ENCODE data around the gene TNKS1BP1. TPM values are rescaled to one million over a fixed set of nuclear protein-coding genes. Genes with fewer than 3 reads are reported as not detected.

The TNKS1BP1 gene
- polyA plus RNA-seq, 1 of the 3 experiments (the other 2 are of a cell fraction) = 43.3 TPM

- Histone ChIP-seq H3K36me3 (replicated peaks in 1 of 2; ENCODE audit: control insufficient read depth in 1 of 2, insufficient read depth in 2 of 2, low read length in 1 of 2) (peaks cover 29 to 78% of the 10 kb centered on the region in 2 experiments), H3K4me1 (ENCODE audit: control insufficient read depth in 1 of 2, insufficient read depth in 2 of 2, low read depth in 1 of 2, low read length in 1 of 2) (peaks cover 2 to 12% of the 10 kb centered on the region in 2 experiments; a peak in 1 of 4 replicates), H3K9me3 (no peaks in the 10 kb centered on the region), H3F3A (replicated peaks; ENCODE audit: insufficient read depth) (peaks cover 8% of the 10 kb centered on the region), H3K9me2 (no peaks in the 10 kb centered on the region), H3K9ac (no peak overlapping the region), H3K27me3 (ENCODE audit: insufficient read depth) (no peaks in the 10 kb centered on the region), H3K27ac (ENCODE audit: low read depth in 2 of 2, low read length in 1 of 2) (no peak overlapping the region), H3K79me2 (ENCODE audit: insufficient read depth) (peaks cover 31% of the 10 kb centered on the region), H3K4me3 (ENCODE audit: low read depth in 2 of 2, low read length in 1 of 2) (no peak overlapping the region), H3K4me2 (no peak overlapping the region), H2AFZ (ENCODE audit: low read depth) (no peak overlapping the region), H4K20me1 (ENCODE audit: insufficient read depth) (peaks cover 23% of the 10 kb centered on the region)
- ChIA-PET CTCF (interaction anchor here (0.9 kb wide), 1 partner anchor 34 kb away, joined by 3 read pairs; no protein-coding TSS in a partner anchor), POLR2A (interaction anchor here (0.7 kb wide), 1 partner anchor 9 kb away, joined by 3 read pairs; no protein-coding TSS in a partner anchor)
- WGBS (ENCODE audit: low lambda C conversion rate) = 93% methylated on average over 4 of the region's 8 CpGs
- TF ChIP-seq MXI1 (IDR thresholded peaks at IDR 0.05; ENCODE audit: low read depth, low read length) = no peak
- TF ChIP-seq NFIC (IDR thresholded peaks at IDR 0.05; ENCODE audit: borderline replicate concordance) = no peak
- no peak for TF ChIP-seq JUND (IDR thresholded peaks at IDR 0.05)
- no peak for TF ChIP-seq IRF3 (IDR thresholded peaks at IDR 0.05; ENCODE audit: low read depth, low read length)
- TF ChIP-seq TAF1 (IDR thresholded peaks at IDR 0.05; ENCODE audit: borderline replicate concordance, low read depth, low read length) = no peak
- TF ChIP-seq FOSL2 (IDR thresholded peaks at IDR 0.05; ENCODE audit: borderline replicate concordance, low read depth) = no peak
- TF ChIP-seq GATA2 (CRISPR knock-in tag; IDR thresholded peaks at IDR 0.05) = no peak
- no peak for TF ChIP-seq CTCF (IDR thresholded peaks at IDR 0.05)
- TF ChIP-seq EZH2phosphoT487 (IDR thresholded peaks at IDR 0.05; ENCODE audit: borderline replicate concordance, low read depth) = no peak
- TF ChIP-seq MEF2A (IDR thresholded peaks at IDR 0.05; ENCODE audit: borderline replicate concordance, low read depth) = no peak
- TF ChIP-seq SMC3 (IDR thresholded peaks at IDR 0.05; ENCODE audit: low read depth, low read length) = no peak
- DNase-seq = no peak
Observed at GRCh38 chr11:57313788-57314135, 11.0 kb downstream of the TNKS1BP1 start.

- H3K9me2 ChIP-seq = no peaks in the 10 kb centered on the region
- 88% methylated on average over 19 of the region's 26 CpGs for WGBS (ENCODE audit: low lambda C conversion rate)
Observed at GRCh38 chr11:57313071-57313787, 11.5 kb downstream of the TNKS1BP1 start.

More at GRCh38 chr11:57313071-57313787, 11.5 kb downstream of the TNKS1BP1 start:
- ChIA-PET CTCF (interaction anchor here (0.9 kb wide), 2 partner anchors 9 to 35 kb away, joined by 3 read pairs; no protein-coding TSS in a partner anchor), POLR2A (interaction anchor here (0.7 kb wide), 1 partner anchor 9 kb away, joined by 3 read pairs; no protein-coding TSS in a partner anchor)
- no peak overlapping the region for H3K9ac ChIP-seq
- H3K27ac ChIP-seq (ENCODE audit: low read depth in 2 of 2, low read length in 1 of 2) = no peak overlapping the region
- H3F3A ChIP-seq (replicated peaks; ENCODE audit: insufficient read depth) = peaks cover 8% of the 10 kb centered on the region
- no peak overlapping the region for H3K4me2 ChIP-seq
- peaks cover 29 to 82% of the 10 kb centered on the region in 2 experiments for H3K36me3 ChIP-seq (replicated peaks in 1 of 2; ENCODE audit: control insufficient read depth in 1 of 2, insufficient read depth in 2 of 2, low read length in 1 of 2)
- no peak for TF ChIP-seq NRF1 (IDR thresholded peaks at IDR 0.05; ENCODE audit: low read depth, low read length)
- TF ChIP-seq ELF1 (IDR thresholded peaks at IDR 0.05) = no peak
- no peak for TF ChIP-seq TCF12 (IDR thresholded peaks at IDR 0.05)
- TF ChIP-seq RAD21 (IDR thresholded peaks at IDR 0.05; ENCODE audit: low read length) = no peak
- no peak for TF ChIP-seq FOSL2 (IDR thresholded peaks at IDR 0.05; ENCODE audit: borderline replicate concordance, low read depth)
- H3K4me3 ChIP-seq (ENCODE audit: low read depth in 2 of 2, low read length in 1 of 2) = no peak overlapping the region
- H4K20me1 ChIP-seq (ENCODE audit: insufficient read depth) = peaks cover 18% of the 10 kb centered on the region
- peaks cover 31% of the 10 kb centered on the region for H3K79me2 ChIP-seq (ENCODE audit: insufficient read depth)
- DNase-seq = no peak
- H3K9me3 ChIP-seq = no peaks in the 10 kb centered on the region
- H3K4me1 ChIP-seq (ENCODE audit: control insufficient read depth in 1 of 2, insufficient read depth in 2 of 2, low read depth in 1 of 2, low read length in 1 of 2) = peaks cover 2 to 7% of the 10 kb centered on the region in 2 experiments; a peak in 1 of 4 replicates
- H3K27me3 ChIP-seq (ENCODE audit: insufficient read depth) = no peaks in the 10 kb centered on the region
- no peak overlapping the region for H2AFZ ChIP-seq (ENCODE audit: low read depth)
